DMS153 treated with DMSO at 0.1 percent for 48 hours (cell line): ENCODE measurements around the gene WDFY4.

Experiments used
- DNase-seq: peaks from one replicate; lab custom pipeline; 2025; ENCODE audit not compliant: unreplicated experiment; lab: John Stamatoyannopoulos, UW

The WDFY4 gene

GRCh38 chr10:49007129-49007528, 322.5 kb downstream of the WDFY4 start:
- DNase-seq = no peak

DNA sequence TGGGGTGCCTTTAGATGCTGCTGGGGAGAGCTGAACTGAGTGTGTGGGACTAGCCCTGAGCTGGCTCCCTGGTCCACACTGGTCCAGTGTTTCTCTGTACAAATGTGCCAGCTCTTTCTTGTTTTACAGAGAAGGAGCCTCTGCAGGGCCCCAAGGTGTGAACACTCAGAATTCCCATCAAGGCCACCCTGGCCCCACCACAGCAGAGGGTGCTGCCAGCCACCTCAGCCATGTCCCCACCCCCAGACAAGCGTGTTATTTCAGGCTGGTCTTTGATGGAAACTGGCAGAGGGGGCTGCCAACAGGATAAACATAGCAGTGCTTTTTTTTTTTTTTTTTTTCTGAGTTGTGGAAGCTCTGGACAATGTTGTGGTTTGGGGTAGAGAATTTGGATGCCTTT, 323.4 kb downstream of the WDFY4 start:
- DNase-seq = no peak

- no peak for DNase-seq
Measured at GRCh38 chr10:49008505-49009198, 324.0 kb downstream of the WDFY4 start.

DNA sequence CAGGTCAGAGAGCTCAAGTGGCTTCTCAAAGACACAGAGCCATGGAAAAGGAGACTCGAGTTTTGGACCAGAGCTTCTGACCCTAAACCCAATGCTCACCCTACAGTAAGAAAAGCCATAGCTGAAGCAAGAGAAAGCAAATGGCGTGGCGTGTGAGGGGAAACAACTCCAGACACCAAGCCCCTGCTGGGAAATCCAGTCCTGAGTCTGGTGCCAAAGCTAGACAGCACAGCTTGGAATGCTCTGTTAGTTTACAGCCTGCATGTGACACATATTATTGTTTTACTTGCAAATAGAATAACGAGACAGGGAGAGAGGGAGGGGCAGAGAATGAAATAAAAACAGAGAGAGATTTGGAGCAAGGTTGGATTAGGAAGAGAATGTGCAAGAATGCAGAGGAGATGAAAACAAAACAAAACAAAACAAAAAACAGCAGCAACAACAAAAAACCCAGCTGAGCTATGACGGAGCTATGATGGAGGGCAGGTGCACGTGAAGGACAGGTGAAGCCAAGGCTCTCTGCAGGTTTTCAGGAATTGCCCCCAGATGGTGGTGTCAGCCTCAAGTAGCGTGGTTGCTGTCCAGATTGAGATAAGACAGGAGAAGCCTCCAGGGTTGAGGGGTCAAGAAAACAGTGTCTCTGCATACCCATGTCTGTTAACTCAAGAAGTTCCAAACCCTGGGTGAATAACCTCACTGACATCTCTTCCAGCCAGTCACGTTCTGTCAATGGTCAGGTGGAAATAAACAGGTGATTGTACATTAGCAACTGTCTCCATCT, 324.7 kb downstream of the WDFY4 start:
- DNase-seq = no peak

GRCh38 chr10:49010295-49010694, 325.6 kb downstream of the WDFY4 start:
- DNase-seq = no peak

DNA sequence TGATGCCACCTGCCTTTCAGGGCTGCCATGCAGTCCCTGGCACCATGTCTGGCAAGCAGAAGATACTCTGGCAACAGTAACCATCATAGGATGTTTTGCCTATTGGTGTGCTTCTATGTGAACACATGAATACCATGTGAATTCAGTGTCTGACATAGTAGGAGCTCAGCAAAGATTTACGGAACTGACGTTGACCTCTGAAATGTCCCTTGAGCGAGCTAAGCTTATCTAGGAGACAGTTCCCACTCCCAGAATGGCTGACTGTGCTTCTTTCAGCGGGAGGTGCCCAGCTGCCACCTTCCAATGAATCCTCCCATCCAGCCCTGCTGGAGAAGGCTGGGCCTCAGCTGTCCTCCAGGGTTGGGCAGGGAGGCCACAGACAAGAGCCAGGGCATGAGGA, 326.2 kb downstream of the WDFY4 start:
- DNase-seq = no peak

- no peak for DNase-seq
Measured at GRCh38 chr10:49011756-49012155, 327.1 kb downstream of the WDFY4 start.

- DNase-seq = no peak
Measured at GRCh38 chr10:49012603-49013002, 327.9 kb downstream of the WDFY4 start.

- no peak for DNase-seq
Measured at GRCh38 chr10:49015700-49016099, 331.0 kb downstream of the WDFY4 start.

- no peak for DNase-seq
Measured at GRCh38 chr10:49021685-49022084, 337.0 kb downstream of the WDFY4 start.

GRCh38 chr10:49023071-49023470, 338.4 kb downstream of the WDFY4 start:
- no peak for DNase-seq

- DNase-seq = no peak
Measured at GRCh38 chr10:49023752-49024151, 339.1 kb downstream of the WDFY4 start.

- no peak for DNase-seq
Measured at GRCh38 chr10:49024484-49024883, 339.8 kb downstream of the WDFY4 start.

DNA sequence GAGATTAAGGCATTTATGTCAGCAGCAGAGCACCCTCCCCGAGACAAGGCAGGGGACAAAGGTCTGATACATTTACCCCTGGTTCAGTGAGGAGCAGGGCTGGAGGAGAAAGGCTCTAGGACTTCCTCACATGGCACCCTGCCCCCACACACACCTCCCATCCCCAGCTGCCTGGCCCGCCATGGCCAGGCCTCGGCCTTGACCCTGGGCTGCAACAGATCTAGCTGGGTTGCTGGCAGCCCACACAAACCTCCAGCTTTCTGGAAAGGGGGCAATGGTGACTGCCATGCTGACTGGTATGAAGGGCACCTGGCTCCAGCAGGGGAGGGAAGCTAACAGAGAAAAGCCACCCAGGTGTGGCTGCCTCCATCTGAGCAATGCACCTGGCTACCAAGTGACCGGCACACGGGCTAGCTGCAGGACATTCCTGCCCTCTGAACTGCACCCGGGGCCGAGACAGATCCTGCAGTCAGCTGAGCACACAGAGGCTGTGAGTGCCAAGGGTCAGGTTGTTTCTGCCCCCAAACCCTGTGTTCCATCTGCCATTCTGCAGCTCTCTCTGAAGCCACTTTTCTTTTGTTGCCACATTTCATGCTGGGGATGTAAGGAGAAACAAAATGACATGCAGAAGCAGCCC, 340.8 kb downstream of the WDFY4 start:
- no peak for DNase-seq

GRCh38 chr10:49028639-49029038, 344.0 kb downstream of the WDFY4 start:
- no peak for DNase-seq

DNA sequence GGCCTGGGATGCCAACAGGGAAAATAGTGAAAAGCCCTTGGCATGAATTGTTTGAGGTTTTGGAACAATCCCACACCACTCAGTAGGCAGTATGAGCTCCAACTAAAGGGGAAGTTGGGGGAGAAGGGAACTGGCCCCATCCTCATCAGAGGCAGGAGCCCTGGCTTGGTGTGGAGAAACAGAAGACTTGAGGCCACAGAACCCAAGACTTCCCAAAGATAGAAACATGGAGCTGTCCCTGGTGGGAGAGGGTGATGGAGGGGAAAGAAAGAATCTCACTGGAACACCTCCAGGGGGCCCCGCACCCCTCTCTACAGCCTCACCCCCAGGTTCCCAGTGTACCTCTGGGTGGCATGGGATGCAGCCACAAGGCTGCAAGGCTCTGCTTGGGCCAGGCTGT, 345.0 kb downstream of the WDFY4 start:
- DNase-seq = no peak
